ENCODE data around the gene SPATA45.

The SPATA45 gene

DNA sequence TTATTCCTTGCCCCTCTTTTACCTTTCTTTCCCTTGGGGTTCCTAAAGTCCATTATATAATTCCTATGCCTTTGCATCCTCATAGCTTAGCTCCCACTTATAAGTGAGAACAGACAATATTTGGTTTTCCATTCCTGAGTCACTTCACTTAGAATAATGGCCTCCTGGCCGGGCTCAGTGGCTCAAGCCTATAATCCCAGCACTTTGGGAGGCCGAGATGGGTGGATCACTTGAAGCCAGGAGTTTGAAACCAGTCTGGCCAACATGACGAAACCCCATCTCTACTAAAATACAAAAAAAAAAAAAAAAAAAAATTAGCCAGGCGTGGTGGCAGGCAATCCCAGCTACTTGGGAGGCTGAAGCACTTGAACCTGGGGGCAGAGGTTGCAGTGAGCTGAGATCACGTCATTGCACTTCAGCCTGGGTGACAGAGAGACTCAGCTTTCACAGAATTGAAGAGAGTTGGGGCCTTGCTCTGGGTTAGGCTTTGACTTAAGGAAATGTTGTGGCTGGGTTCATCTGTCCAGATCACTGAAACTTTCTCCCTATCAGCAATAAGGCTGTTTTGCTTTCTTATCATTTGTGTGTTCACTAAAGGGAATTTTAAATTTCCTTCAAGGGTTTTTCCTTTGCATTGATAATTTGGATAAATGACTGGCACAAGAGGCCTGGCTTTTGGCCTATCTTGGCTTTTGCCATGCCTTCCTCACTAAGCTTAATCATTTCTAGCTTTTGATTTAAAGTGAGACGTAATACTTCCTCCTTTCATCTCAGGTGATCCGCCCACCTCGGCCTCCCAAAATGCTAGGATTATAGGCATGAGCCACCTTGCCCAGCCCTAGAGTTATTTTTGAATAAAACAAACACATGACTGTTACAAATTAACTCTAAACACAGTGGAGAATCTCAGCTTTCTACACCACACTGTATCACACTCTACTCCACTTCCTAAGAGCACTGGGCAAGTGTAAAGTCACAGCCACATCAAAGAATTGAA is 13.9 kb downstream of the SPATA45 start:
- peak in 3 of 56 donors; percentile 2 to 5 (median 3) for DNase-seq

DNA sequence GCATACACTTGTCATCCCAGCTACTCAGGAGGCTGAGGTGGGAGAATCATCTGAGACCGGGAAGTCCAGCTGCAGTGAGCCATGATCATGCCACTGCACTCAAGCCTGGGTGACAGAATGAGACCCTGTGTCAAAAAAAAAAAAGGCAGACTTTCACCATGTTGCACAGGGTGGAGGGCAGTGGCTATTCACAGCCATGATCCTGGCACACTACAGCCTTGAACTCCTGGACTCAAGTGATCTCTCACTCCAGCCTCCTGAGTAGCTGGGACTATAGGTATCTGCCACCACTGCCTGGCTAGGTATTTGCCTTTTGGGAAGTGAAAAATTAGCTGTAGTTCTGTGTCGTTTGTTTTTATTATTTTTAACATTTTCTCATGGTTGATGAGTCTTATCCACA is 19.1 kb downstream of the SPATA45 start:
- DNase-seq, result no peak

- no peak for DNase-seq
These were observed 19.6 kb downstream of the SPATA45 start for GRCh38 chr1:212827831-212828278.

DNA sequence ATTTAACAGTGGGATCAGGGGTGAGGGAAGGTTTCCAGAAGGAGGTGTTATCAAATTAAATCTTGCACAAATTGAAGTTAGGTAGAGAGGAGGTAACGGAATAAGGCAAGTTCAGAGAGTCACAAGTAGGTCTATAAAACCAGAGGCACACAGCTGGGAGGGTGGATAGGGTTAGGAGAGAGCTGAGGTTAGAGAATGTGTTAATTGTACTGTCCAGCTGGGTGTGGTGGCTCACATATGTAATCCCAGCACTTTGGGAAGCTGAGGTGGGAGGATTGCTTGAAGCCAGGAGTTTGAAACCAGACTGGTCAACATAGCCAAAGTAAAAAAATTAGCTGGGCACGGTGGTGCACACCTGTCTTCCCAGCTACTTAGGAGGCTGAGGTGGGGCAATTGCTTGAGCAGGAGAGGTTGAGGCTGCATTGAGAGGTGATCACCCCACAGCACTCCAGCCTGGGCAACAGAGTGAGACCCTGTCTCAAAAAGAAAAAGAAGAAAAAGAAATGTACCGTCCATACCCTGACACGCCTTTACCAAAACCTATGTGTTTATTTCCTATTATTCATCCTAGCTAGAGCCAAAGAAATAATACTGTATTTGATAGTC is 20.2 kb downstream of the SPATA45 start:
- DNase-seq, result no peak

- no peak for DNase-seq
These were observed 21.5 kb downstream of the SPATA45 start for GRCh38 chr1:212825798-212826452.

DNA sequence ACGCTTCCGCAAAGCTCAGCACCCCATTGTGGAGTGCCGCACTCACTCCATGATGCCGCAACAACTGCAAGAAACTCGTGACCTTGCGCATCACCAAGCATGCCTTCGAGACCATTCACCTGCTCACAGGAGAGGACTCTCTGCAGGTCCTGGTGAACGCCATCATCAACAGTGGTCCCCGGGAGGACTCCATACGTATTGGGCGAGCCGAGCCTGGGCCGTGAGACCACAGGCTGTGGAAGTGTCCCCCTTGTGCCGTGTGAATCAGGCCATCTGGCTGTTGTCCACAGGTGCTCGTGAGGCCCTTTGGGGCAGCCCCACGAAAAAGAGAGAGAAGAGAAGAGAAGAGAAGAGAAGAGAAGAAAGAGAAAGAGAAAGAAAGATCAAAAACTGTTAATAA is 23.2 kb downstream of the SPATA45 start:
- DNase-seq, result no peak

DNA sequence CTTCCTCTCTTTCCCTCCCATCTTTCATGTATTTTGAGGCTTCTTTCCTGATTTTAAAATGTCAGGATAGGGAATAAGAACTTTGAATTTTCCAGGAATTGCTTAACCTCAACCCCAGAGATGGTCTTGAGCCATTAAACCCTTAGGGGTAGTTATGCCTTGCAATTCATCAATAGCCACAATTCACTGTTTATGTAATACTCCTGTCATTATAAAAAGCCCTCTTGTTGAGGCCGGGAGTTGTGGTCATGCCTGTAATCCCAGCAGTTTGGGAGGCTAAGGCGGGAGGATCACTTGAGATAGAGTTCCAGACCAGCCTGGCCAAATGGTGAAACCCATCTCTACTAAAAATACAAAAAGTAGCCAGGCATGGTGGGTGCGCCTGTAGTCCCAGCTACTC is 24.5 kb downstream of the SPATA45 start:
- DNase-seq, result no peak

- no peak for DNase-seq
These were observed 26.5 kb downstream of the SPATA45 start for GRCh38 chr1:212820969-212821368.

GRCh38 chr1:212819726-212820125 is 27.7 kb downstream of the SPATA45 start:
- DNase-seq, result no peak

- no peak for DNase-seq
These were observed 30.7 kb downstream of the SPATA45 start for GRCh38 chr1:212816567-212817278.

DNA sequence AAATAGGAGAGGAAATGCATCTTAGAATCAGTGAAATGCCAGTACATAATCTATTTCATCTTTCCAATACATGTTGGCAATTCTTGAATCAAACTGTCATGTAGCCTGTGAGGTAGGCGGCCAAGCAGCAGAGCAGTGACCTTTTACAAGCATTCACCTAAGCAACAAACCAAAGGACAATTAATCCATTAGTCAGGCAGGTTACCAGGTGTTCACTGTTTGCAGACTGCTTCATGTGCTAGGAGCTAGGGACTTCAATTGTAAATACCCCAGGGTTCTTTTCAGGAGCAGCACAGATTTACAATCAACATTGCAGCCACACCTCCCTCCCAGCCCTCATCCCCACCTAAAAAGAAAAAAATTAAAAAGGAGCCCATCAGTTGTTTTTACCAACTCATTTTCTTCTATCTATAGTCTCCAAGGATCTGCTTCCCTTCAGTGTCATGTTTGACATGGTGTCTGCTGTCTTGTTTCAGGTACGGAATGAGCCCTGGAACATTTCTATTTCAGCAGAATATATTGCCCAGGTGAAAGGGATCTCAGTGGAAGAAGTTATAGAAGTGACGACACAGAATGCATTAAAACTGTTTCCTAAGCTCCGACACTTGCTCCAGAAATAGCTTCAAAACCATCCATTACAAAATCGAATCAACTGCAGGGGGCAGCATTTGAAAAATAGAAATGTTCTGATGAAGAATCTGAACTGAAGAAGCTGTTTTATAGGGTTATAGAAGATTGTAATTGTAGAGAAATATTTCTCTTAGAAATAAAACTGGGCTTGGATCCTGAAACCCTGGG is 32.7 kb downstream of the SPATA45 start:
- DNase-seq, result peak in 6 of 56 donors; percentile 0 to 42 (median 2)

GRCh38 chr1:212805767-212806166 is 41.7 kb downstream of the SPATA45 start:
- DNase-seq, result no peak

DNA sequence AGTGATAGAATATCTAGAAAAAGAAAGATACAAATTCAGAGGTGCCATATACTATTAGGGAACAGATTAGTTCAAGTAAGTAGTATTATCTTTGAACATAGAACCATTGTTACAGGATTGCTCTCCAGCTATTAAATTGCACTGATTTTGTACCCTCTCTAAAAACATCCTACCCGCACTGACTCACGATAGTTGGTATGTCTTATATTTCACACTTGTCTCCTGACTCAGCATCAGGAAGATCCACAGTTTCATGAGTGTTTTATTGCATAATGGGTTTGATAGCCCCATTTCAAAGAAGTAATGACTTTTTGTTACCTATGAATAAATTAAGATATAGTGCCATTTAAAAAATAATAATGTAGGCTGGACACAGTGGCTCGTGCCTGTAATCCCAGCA is 49.8 kb downstream of the SPATA45 start:
- peak in 1 of 56 donors; percentile 23 for DNase-seq

- peak in 10 of 56 donors; percentile 1 to 41 (median 8) for DNase-seq
These were observed 52.9 kb downstream of the SPATA45 start for GRCh38 chr1:212794561-212795014.

DNA sequence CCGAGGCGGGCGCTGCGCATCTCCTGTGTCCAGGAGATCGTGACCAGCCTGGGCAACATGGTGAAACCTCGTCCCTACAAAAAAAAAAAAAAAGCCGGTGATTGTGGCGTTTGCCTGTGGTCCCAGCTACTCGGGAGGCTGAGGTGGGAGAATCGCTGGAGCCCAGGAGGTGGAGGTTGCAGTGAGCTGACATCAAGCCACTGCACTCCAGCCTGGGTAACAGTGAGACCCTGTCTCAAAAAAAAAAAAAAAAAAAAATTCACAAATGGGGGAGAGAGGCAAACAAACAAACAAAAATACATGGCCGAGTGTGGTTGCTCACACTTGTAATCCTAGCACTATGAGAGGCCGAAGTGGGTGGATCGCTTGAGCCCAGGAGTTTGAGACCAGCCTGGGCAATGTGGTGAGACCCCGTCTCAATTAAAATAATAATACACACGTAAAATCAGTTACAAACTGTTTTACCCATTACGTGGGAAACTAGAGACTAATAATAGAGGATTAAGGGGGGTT is 55.0 kb downstream of the SPATA45 start:
- no peak for DNase-seq

DNA sequence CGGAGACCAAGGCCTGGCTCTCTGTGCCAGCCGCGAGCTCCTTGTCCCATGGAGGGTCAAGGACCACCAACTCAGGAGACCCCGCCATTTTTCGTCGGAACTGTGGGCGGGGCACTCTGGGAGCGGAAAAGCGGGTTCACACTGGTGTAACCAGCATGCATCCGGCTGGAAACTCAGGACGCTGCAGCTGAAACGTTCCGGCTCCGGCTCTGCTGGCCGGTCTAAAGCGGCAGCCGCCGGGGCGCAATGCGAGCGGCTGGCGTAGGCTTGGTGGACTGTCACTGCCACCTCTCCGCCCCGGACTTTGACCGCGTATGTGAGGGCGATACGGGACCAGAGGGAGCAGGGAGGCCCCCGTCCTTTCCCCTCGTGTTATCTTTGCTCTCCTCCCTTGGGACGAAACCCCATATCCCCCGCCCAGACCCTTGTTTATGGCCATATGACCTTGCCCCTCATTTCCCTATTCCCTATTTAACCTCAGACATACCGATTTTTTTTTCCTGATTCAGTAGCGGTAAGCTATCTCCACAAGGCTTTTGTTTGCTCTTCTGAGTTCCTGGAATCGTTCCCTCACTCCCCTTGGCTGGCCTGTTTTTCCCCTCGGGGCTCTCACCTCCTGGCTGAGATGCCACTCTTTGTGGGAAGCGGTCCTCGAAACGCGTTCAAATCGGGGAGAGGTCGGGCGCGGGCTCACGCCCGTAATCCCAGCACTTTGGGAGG is 55.6 kb downstream of the SPATA45 start, which contains the start of the genes NSL1 and TATDN3:
NSL1 (minus strand) TSS at position 102 of the 720 bp plus-strand sequence; CDS start at position 88, 14 bp downstream.
TATDN3 (plus strand) TSS at position 219 of the 720 bp plus-strand sequence; CDS start at position 247, 28 bp downstream.
- peak in 55 of 56 donors; percentile 18 to 95 (median 84) for DNase-seq

DNA sequence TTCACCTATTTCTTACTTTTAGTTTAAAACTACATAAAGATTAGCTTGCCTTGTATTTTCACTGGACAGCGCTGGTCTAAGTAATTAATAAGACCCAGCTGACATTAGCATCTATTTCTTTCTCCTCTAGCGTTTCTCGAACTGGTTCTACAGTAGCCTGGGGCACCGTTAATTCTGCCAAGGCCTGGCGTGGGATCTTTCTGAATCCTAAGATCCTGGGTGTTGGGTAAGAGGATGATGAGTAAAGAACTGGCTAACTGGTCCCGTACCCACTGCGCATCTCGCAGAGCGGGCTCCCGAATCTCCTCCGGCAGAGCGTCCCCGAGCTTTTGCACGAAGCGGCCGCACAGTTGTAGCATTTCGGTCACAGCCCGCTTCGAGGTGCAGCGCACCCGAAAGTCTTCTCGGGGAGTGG is 56.2 kb downstream of the SPATA45 start:
- DNase-seq, result peak in 7 of 56 donors; percentile 47 to 84 (median 72)

- DNase-seq, result no peak
These were observed 61.6 kb downstream of the SPATA45 start for GRCh38 chr1:212785871-212786270.

DNA sequence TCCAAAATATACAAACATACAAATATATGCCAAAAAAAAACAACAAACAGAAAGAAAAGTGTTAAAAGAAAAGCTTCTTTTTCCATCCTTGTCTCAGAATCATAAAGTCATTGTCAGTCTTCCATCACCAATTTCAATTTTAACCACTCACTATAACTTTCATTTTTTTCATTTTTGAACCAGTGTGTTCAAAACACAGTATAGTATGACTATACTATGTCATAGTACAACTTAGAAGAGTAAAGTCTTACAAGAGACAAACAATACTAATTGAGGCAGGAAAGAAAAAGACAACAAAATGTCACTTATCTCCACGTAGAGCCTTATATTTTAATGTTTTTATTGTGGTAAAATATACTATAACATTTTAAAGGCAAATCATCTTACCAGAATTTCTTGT is 63.5 kb downstream of the SPATA45 start:
- no peak for DNase-seq

Data from nucleus accumbens (tissue), 56 donors.